Measurements from ENCODE around the gene SLC25A46.

Gene SLC25A46

GRCh38 chr5:110807169-110807568 lies 68.4 kb downstream of the SLC25A46 start:
- TF ChIP-seq CTCF (IDR thresholded peaks at IDR 0.05; ENCODE audit: borderline replicate concordance, control extremely low read depth, extremely low read depth, insufficient read depth, missing control alignments), result no peak
- in situ Hi-C loops (cut with MboI; ENCODE audit: low sequenced_read_pairs, unreplicated experiment), result no loop called here
- no peak for DNase-seq (ENCODE audit: low spot score)

DNA sequence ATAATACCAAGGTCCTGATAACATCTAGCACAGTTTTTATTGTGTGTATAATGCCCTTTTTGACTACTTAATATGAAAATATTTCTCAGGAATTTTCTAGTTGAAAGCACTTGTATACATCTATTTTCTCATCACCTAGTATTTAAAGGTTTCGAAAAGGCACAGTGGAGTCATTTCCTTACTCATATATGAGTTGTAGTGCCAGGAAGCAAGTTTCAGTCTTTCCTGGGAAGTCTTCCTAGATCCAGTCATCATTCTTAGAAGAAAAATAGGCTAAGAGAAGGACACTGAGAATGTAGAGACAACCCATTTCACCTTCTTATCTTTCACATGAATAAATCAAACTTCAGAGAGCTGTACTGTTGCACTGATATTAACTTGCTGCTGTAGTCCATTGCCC lies 70.2 kb downstream of the SLC25A46 start:
- TF ChIP-seq CTCF (IDR thresholded peaks at IDR 0.05; ENCODE audit: borderline replicate concordance, control extremely low read depth, extremely low read depth, insufficient read depth, missing control alignments), result no peak
- DNase-seq (ENCODE audit: low spot score), result no peak
- in situ Hi-C loops (cut with MboI; ENCODE audit: low sequenced_read_pairs, unreplicated experiment), result no loop called here

Measured in GM13976 (cell line).